NCI-H345 (cell line): ENCODE measurements around the gene SIM2.

ENCODE experiments used
- DNase-seq: peaks from one replicate; lab custom pipeline; 2025; lab: John Stamatoyannopoulos, UW

The SIM2 gene

GRCh38 chr21:36684957-36685714, 13.8 kb upstream of the SIM2 start:
- no peak for DNase-seq

- DNase-seq = no peak
Measured at GRCh38 chr21:36686955-36687354, 12.0 kb upstream of the SIM2 start.

GRCh38 chr21:36688324-36688723, 10.6 kb upstream of the SIM2 start:
- DNase-seq = no peak

- DNase-seq = no peak
Measured at GRCh38 chr21:36689324-36689723, 9.6 kb upstream of the SIM2 start.

GRCh38 chr21:36690628-36691554, 8.0 kb upstream of the SIM2 start:
- no peak for DNase-seq

- DNase-seq = peak; percentile 46
Measured at GRCh38 chr21:36691555-36692041, 7.3 kb upstream of the SIM2 start.

- no peak for DNase-seq
Measured at GRCh38 chr21:36692114-36692834, 6.6 kb upstream of the SIM2 start.

GRCh38 chr21:36692835-36693488, 6.0 kb upstream of the SIM2 start:
- no peak for DNase-seq

- DNase-seq = no peak
Measured at GRCh38 chr21:36693489-36694030, 5.4 kb upstream of the SIM2 start.

- no peak for DNase-seq
Measured at GRCh38 chr21:36694031-36694515, 4.8 kb upstream of the SIM2 start.

- no peak for DNase-seq
Measured at GRCh38 chr21:36694593-36695282, 4.2 kb upstream of the SIM2 start.

GRCh38 chr21:36695283-36695634, 3.7 kb upstream of the SIM2 start:
- DNase-seq = no peak

GRCh38 chr21:36695671-36696389, 3.1 kb upstream of the SIM2 start:
- no peak for DNase-seq

GRCh38 chr21:36696390-36697059, 2.4 kb upstream of the SIM2 start:
- no peak for DNase-seq

GRCh38 chr21:36697060-36697850, 1.7 kb upstream of the SIM2 start:
- no peak for DNase-seq

- no peak for DNase-seq
Measured at GRCh38 chr21:36697851-36698384, 997 bp upstream of the SIM2 start.

- peak; percentile 11 for DNase-seq
Measured at GRCh38 chr21:36698385-36698980, 432 bp upstream of the SIM2 start.
